Measurements from ENCODE around the gene INO80D. TPM values are rescaled to one million over a fixed set of nuclear protein-coding genes. Genes with fewer than 3 reads are reported as not detected.

Gene INO80D
- total RNA-seq, 1 experiment from 2014 or later: 46.0 TPM

GRCh38 chr2:205959521-205959920 lies 126.5 kb downstream of the INO80D start:
- no peak overlapping the region; a peak in 1 of 7 replicates for H3K27ac Mint-ChIP-seq
- Histone ChIP-seq H3K79me1 (ENCODE audit: insufficient read depth, low read depth, low read length, poor library complexity, severe bottlenecking) (no peaks in the 10 kb centered on the region), H3K56ac (ENCODE audit: insufficient read length, low read depth, low read length) (no peak overlapping the region), H4K91ac (ENCODE audit: insufficient read length, low read depth, low read length) (no peak overlapping the region), H2AFZ (ENCODE audit: low read length) (no peak overlapping the region), H2AK5ac (ENCODE audit: insufficient read length, low read length) (no peak overlapping the region), H3K14ac (ENCODE audit: insufficient read depth, low read length) (no peak overlapping the region), H3K18ac (ENCODE audit: insufficient read length, low read depth, low read length) (no peak overlapping the region), H3K27me3 (ENCODE audit: insufficient read depth, low read length) (no peaks in the 10 kb centered on the region), H2BK5ac (ENCODE audit: insufficient read length, low read length) (no peak overlapping the region), H3K23me2 (ENCODE audit: insufficient read length, low read depth, low read length, poor library complexity, severe bottlenecking) (no peaks in the 10 kb centered on the region), H3K4me2 (ENCODE audit: insufficient read depth, insufficient read length, low read length) (no peak overlapping the region), H3K9ac (ENCODE audit: extremely low read depth, insufficient read length, low read length) (no peak overlapping the region), H3K9me3 (ENCODE audit: control insufficient read depth, low read depth, low read length) (no peaks in the 10 kb centered on the region), H2BK20ac (ENCODE audit: low read depth, low read length, poor library complexity, severe bottlenecking) (no peak overlapping the region), H3K4ac (ENCODE audit: low read depth, low read length) (no peak overlapping the region), H3K27ac (ENCODE audit: insufficient read length, low read depth, low read length) (no peak overlapping the region), H2BK120ac (ENCODE audit: low read depth, low read length, poor library complexity, severe bottlenecking) (no peak overlapping the region), H4K5ac (ENCODE audit: insufficient read length, low read depth, low read length) (no peak overlapping the region), H3K23ac (ENCODE audit: insufficient read length, low read depth, low read length) (no peak overlapping the region), H3K4me1 (ENCODE audit: insufficient read depth, low read length) (peaks cover 4% of the 10 kb centered on the region; the same call in 1 of the 2 replicates), H3T11ph (ENCODE audit: low read length) (no peak overlapping the region), H4K20me1 (ENCODE audit: control insufficient read depth, insufficient read depth, insufficient read length) (no peaks in the 10 kb centered on the region), H3K79me2 (ENCODE audit: insufficient read depth, low read length) (no peaks in the 10 kb centered on the region), H4K8ac (replicated peaks; ENCODE audit: insufficient read length, low read depth, low read length) (no peak overlapping the region), H2BK15ac (ENCODE audit: low read depth, low read length) (no peak overlapping the region), H2BK12ac (ENCODE audit: insufficient read length, low read depth, low read length) (no peak overlapping the region)
- WGBS (ENCODE audit: extremely low coverage, insufficient read length, low lambda C conversion rate): no CpG with 5 or more reads among the region's 9 CpGs
- no peak for DNase-seq
- H3K9me3 Mint-ChIP-seq: peaks cover 1 to 7% of the 10 kb centered on the region in 2 experiments; a peak in 3 of 5 replicates
- no peak for TF ChIP-seq CTCF (conservative IDR thresholded peaks at IDR 0.05)
- peaks cover 0 to 7% (median 1%) of the 10 kb centered on the region in 3 experiments; a peak in 2 of 7 replicates for H3K36me3 Mint-ChIP-seq (ENCODE audit: insufficient read depth in 1 of 3, low read depth in 3 of 3)
- H3K4me1 Mint-ChIP-seq: peaks cover 23 to 33% of the 10 kb centered on the region in 2 experiments
- H3K4me3 Mint-ChIP-seq: no peak overlapping the region
- H3K27me3 Mint-ChIP-seq (ENCODE audit: low read depth): peaks cover 2% of the 10 kb centered on the region; the same call in 1 of the 2 replicates

Measured in H9 (cell line).